NCI-H69 (cell line): ENCODE results near the gene SERINC5.

ENCODE experiments used
- DNase-seq: peaks from one replicate; lab custom pipeline; 2025; lab: John Stamatoyannopoulos, UW

Gene SERINC5

DNA sequence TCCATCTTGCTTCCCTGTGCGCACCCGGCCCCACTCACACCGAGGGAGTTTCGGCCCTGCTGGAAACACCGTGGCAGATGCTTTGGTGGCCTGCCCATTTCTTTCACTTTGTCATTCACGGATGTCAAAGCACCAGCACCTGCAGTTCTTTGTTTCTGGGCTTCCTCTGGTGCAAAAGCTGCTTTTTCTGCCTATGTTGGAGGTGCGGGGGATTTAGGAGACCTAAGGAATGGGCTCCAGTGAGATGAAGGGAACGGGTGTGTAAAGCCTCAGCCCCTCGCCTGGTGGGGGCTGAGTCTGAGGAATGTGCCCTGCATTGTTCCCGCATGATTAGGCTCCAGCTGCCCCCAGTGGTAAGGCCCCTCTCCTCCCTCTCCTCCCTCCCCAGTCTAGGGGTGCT, 158.4 kb downstream of the SERINC5 start:
- no peak for DNase-seq

DNA sequence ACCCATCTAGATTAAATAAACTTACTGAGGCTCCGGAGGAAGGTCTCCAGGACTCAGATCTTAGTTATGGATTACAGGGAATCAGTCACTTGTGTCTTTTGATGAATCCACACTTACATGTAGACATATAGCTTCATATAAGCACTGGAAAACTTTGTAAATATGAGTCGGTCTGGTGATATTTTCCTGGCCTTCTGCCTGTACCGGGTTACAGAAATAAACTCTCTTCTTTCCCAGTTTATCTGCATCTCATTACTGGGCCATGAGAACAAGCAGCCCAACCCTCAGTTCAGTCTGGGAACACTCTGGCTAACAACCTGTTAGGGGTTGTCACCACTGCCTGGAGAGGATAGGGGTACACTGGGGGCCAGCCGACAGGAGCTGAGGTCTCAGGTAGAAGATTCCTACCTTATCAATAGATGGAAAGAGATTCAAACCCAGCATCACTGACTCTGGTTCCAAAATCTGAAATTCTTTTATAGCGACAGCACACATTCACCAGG, 161.6 kb downstream of the SERINC5 start:
- no peak for DNase-seq

DNA sequence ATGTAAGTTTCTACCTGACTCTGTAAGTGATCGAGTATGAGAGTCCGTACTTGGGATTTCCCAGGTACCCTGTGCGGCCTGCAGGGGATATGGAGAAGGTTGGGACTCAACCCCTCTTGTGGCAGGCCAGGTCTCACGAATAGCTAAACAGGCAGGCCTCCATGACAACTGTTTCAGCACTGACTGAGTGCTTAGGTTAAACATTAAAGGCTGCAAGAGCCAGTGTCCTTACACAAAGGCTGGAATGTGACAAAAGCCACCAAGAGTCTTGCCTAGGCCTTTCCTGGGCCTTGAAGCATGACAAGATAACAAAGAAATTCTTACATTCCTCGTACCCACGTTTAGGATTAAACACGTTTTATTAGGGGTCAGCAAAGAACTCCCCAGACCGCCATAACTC, 162.1 kb downstream of the SERINC5 start:
- DNase-seq = no peak

DNA sequence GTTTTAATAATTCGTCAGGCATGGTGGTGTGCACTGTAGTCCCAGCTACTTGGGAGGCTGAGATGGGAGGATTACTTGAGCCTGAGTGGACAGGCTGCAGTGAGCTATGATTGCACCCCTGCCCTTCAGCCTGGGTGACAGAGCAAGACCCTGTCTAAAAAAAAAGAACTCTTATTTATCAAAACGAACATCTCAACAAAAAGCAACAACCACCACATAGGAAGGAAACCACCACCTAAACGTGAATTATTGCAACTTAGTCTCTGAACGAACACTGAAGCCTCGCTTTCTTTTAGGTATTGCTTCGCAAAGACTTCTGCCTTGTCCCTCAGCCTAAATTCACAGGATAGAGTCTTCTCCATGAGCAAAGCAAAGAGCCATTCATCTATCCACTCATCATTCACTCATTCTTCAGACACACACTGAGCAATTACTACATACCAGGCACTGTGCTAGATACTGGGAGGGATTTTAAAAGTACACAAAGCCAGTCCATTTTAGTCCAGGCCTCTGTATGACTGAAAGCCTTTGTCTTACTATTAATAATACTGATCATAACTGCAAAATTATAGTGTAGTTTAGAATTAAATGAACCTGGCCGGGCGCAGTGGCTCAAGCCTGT, 163.3 kb downstream of the SERINC5 start:
- no peak for DNase-seq

DNA sequence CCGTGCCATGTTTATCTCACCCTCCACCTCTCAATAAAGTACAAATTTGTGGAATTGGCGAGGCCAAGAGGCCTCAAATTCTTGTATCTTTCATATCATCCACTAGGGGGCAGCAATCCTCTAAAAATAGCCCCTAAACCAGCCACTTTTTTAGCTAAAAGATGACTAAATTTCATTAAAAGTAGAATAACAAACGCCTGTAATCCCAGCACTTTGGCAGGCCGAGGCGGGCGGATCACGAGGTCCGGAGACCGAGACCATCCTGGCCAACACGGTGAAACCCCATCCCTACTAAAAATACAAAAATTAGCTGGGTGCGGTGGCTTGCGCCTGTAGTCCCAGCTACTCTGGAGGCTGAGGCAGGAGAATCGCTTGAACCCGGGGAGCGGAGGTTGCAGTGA, 164.1 kb downstream of the SERINC5 start:
- DNase-seq = peak; percentile 65

DNA sequence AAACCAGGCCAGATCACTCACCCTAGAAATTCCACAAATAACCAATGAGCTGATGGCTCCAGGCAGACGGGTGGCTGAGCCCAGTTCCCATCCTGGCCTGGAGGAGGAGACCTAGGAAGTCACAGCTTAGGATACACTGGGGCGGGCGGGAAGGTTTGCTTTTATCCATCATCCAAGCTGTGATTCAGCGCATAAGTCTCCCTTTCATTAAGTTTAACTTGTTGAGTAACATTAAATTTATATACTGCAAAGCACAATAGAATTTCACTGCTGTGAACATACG, 165.0 kb downstream of the SERINC5 start:
- no peak for DNase-seq

DNA sequence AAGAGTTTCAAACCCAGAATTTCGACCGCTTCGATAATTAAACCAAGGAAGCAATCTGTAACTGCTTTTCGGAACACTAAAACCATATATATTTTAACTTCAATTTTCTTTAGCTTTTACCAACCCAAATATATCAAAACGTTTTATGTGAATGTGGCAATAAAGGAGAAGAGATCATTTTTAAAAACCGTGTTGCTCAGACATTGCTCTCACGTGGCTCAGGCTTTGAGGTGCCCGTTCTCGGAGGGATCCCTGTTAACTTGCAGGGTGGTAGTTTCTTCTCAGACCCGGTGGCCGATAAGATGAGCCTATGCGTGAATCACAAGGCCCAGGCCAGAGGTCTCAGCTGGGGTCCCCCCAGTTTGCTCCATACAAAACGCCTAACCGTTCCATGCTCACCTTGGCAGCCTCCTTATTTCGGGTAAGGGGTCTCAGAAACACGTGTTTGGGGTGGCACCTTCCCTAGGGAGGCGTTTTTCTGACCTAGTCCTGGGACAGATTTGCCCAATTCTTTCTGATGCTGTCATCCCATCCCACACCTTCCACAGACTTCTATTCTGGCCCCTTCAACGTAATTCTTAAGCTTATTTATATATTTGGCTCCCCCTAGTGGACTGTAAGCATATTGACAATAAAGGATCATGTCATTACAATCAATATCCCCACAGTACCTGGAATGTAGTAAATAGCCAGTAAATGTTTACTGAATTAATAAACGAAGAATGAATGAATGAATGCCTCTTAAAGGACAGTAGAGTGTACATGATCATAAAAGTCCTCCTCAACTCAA, 172.6 kb downstream of the SERINC5 start:
- DNase-seq = peak; percentile 85

DNA sequence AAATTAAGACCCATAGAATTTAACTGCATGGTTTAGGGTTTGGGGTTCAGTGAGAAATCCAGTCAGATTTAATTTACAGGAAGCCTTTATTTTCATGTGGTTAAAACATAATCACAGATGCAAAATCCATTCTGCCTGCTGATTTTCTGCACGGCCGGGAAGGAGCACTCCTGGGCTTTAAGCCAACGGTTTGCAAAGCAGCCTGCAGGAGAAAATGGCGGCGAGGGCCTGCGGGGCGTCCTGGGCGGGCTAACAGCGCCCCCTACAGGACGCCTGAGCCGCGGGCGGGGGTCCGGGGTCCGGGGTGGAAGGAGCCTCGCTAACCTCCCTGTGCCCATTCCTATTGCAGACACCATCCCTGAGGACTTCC, 173.1 kb downstream of the SERINC5 start:
- DNase-seq = peak; percentile 90

DNA sequence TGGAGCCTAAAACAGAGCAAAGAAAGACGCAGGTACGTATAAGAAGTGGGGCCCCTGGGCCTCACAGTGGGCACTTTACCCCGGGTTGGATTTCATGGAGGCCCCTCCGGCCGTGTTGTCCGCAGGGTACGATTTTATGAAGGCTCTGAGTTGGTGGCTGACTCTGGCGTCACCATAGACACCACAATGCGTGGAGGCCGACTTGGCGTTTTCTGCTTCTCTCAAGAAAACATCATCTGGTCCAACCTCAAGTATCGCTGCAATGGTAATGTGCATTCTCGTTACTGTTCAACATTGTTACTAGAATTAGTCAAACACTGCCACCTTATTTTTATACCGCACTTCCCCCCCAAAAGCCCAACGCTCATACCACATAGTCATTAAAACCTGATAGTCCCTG, 173.6 kb downstream of the SERINC5 start:
- DNase-seq = no peak

DNA sequence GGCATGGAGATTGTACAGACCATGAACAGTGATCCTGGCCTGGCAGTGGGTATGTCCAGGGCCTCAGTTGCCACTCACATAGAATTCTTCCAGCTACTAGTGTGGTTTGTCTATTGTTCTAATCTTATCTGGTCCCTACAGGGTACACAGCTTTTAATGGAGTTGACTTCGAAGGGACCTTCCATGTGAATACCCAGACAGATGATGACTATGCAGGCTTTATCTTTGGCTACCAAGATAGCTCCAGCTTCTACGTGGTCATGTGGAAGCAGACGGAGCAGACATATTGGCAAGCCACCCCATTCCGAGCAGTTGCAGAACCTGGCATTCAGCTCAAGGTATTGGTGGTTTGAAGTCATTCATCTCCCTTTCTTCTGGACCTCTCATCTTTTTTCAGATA, 176.9 kb downstream of the SERINC5 start:
- no peak for DNase-seq

DNA sequence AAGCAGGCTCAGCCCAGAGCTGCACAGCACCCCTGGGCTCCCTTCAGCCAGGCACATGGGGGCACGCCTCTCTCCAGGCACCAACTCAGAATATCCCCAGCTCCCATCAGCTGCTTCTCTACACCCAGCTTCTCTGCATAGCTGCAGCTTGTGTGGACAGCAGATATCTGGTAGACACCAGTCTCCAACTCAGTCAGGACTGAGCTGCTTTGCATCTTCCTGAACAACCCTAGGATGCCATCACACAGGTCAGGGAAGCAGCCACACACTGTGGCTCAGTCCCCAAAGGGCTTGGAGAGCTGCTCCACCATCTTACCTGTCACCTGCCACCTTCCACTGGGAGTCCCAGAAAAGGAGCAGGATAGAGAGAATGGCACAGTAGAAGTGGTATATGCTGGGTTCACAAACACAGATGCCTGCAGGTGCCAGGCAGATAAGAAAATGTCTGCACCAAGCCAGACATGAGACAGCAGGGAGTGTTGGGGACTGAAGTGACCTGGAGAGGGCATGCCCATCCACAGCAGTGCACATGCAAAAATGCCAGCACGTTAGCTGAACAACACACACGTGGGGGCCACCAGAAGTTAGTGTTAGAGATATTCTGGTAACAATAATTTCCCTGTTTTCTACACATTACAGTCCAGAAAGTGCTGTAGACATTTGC, 178.7 kb downstream of the SERINC5 start:
- no peak for DNase-seq

DNA sequence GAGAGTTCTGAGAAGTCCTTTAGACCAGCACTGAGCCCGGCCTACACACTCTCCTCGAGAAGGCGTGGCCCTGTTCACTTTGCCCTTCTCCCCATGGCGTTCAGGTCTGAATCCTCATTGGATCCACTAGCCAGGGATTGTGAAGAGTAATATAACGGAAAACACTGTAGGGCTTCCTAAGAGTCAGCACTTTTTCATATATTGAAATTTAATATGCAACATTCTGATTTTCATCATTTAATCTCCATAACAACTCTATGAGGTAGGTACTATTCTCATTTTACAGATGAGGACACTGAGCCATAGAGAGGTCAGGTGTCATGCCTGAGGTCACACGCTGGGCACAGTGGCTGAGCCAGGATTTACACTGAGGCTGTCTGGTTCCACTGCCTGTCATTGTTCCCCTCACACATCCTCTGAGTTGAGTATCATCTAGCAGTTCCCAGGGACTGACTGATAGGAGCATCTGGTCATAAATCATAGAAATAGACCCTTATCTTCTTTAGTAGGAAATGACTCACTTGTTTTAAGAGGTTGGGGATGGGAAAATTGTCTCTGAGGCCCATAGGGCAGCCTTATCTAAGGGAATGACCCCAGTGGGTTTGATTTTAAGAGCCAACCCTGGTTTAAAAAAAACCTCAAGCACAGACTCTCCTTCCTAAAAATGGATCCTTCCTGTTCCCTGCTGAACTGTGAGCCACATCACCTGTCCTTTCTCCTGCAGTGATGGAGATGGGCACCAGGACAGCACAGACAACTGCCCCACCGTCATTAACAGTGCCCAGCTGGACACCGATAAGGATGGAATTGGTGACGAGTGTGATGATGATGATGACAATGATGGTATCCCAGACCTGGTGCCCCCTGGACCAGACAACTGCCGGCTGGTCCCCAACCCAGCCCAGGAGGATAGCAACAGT, 179.5 kb downstream of the SERINC5 start:
- DNase-seq = no peak

DNA sequence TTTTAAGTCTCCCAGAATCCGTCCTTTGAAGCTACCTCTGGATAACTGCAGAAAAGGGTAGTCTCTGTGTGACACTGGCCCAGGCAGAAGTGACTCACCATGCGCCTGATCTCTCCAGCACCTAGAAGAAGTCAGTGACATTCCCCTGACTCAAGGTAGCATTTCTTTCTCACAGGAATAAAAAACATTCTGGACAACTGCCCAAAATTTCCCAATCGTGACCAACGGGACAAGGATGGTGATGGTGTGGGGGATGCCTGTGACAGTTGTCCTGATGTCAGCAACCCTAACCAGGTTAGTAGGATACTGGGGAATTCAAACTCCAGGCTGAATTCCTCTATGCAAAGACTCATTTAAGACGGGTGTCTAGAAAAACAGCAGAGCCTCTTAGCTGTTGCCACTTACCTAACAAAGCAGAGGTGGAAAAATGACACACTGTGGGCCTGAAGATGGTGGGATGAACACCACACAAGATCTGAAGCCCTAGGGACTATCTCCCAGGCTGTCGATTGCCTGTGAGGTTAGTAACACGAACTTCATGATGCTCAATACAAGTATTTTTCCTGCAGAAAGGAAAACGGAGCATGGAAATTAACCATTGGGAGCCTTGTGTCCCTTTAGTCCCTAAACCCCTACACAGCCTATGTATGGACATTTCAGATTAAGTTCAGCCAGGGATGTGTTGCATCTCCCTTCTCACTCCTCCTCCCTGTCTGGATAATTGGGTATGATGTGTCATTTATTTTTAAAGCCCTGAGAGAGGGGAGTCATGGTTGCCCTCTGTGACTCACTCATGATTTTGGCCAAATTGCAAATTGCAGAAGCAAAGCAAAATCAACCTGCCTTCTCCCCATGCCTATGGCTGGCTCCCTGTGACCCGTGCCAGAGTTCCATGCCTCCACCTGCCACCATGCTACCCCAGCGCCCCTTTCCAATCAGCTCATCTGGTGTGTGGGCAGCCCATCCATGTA, 183.5 kb downstream of the SERINC5 start:
- DNase-seq = no peak

DNA sequence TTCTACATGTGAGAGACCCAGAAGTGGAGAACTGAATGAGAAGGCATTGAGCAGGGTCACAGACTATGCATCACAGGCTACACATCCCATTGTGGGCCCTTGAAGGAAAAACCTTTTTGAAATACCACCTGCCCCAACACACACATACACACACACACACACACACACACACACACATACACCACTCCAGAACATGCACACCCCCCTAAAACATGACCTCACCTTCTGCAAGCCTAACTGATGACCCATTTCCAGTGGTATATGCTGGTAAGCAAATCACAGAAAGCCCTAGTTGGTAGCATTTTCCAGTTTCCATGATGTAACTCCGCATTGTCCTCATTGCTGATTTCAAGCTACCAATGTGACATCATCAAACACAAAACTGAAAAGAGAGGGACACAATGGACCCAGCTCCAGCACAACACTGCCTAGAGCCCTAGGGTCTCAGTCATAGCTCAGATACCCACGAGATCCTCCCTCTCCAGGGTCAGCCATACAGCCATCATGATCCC, 184.3 kb downstream of the SERINC5 start:
- no peak for DNase-seq

DNA sequence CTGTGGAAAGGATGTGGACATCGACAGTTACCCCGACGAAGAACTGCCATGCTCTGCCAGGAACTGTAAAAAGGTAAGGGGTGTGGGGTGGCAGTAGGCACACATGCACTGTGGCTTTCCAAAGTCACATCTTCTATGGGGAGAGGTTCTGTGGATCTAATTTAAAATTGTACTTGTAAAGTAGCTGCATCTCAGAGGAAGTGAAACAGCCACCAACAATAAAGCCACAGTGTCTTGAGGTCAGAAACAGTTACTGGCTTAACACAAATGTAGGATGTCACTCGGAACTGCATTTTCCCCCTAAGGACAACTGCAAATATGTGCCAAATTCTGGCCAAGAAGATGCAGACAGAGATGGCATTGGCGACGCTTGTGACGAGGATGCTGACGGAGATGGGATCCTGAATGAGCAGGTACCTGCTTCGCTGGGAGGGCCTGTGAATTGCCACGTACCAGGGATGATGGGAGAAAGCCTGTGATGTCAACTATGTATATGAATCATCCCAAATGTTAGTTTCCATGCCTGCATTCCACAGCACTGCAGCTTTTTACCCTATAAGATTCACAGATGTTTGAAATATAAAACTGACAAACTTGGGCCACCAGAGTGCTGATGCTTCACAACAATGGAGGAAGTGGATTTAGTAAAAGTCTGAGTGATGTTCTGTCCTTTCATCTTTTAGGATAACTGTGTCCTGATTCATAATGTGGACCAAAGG, 185.4 kb downstream of the SERINC5 start:
- no peak for DNase-seq

DNA sequence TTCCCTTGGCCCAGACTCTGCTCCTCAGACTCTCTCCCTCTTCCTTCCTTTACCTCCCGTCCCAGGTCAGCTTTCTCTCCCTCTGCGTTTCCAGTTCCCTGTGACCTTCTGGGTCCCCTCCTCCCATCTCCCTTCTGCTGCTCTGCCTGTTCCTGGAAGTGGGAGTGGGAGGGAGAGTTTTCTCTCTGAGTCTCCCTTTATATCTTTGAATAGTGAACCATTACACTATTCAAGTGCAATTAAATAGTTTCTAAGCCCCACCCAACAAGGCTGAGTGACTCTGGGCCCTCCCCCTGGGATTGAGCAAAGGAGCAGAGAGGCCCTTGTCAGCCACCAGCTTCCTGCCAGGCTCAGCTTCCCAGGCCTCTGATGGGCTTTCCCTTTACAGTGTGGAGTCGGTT, 185.9 kb downstream of the SERINC5 start:
- DNase-seq = peak; percentile 30

DNA sequence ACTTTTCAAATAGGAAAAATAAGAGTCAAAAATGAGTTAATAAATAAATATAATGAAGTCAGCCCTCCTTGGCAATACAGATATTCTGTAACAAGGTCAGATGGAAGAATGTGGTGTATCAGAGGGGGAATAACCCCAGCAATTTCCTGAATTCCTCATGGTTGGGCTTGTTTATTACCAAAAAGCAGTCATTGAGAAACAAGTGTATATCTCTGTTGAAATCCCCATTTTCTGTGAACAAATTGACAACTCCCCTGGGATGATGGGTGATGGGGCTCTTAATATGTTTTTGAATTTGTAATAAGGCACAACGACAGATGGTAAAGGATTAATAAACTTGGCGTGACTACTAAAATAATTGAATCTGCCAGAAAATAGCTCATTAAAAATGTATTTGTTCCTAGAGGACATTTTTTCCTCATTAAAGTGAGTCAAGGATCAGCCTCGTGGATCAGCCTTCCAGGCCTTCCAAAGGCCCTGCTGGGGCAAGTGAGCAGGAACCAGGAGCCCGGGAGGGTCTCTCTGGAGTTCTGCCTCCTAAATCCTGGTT, 186.5 kb downstream of the SERINC5 start:
- no peak for DNase-seq

DNA sequence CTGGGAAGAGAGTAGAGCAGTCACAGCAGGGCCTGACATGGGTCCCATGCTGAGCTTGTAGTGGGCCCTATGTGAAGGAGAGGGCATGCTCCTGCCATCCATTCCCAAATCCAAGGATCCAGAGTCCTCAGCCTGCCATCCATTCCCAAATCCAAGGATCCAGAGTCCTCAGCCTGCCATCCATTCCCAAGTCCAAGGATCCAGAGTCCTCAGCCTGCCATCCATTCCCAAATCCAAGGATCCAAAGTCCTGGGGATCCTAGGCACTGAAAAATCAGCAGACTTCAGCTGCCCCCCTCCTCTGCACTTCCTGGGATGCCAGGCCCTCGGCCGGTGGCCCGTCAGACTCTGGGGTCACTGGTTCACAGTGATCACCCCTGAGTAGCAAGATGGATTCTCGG, 187.1 kb downstream of the SERINC5 start:
- DNase-seq = no peak

DNA sequence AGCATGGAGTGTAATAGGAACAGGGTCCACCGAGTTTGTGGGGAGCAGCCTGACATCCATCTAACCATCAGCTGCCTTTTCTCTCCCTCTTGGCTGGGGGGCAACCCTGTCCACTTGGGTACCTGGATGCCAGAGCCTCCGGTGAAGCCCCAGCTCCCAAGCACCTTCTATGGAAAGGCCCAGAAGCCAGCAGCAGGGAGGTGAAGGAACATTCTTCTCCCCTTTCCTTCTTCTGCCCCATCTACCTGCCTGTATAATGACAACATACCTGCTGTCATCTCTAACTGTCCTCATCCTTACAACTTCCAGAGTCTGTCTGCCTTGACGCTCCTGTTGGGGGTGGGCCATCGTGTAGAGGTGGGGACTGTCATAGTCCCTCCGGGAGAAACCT, 187.6 kb downstream of the SERINC5 start:
- DNase-seq = no peak
